ENCODE results near the gene TMCO6.
A peak's percentile ranks its signal among the peaks of the same experiment; 100 is the strongest.
"Not testable (repeated sequence)": the region's sequence is repeated elsewhere in the genome, so short reads cannot be mapped to it uniquely, and the experiment has no call there.

The TMCO6 gene

DNA sequence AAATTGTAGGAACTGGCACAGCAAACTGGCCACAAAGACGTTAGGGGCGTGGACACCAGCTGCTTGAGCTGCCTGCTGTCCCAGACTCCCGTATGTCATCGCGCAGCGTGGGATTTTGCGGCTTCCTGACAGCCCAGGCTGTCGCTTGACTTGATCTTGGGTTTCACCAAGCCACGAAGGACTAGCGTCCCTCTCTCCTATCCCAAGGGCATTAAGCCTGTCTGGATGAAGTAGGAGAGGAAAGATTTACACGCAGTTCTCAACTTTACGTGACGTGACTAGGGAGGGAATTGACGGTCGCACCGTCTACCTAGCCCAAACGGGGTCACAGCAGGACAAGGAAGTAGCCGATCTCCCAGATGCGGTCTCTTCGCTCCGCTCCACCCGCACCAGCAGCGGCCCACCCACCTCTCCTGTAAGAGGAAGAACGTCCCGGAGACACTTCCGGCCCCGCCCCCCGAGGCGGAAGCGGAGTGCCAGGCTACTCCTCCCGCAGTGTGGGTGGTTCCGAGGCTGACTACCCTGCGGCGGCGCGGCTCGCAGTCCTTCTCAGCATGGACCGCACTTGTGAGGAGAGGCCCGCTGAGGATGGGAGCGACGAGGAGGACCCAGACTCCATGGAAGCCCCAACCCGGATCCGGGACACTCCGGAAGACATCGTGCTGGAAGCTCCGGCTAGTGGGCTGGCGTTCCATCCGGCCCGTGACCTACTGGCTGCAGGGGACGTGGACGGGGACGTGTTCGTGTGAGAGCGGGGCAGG lies 25.3 kb downstream of the TMCO6 start, which contains the start of gene WDR55:
TSS of gene WDR55 (plus strand) at position 546 of the 761 bp plus-strand sequence. CDS start at position 555, 9 bp downstream.
- in situ Hi-C loops (cut with HindIII; ENCODE audit: low pct_ligation_motif_present, low pct_unique_long_range_greater_than_20kb, low sequenced_read_pairs) = no loop called here

DNA sequence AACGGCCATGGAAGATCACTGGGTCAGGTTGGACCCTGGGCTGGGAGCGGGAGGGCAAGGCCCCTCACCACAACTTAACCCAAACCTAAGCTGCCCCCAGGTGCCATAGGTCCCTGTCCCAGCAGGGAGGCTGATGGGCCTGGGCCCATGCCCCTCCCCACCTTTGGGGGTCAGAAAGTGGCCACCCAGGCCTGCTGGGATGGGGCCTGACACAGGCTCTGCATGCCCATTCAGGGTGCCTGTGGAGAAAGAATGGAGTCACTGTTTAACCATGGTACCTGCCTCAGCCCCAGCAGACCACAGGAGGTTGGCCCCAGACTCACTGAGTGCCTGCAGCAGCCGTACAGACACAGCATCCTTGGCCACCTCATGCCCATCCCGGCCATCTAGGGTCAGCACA lies 31.8 kb downstream of the TMCO6 start:
- DNase-seq; in situ Hi-C loops (cut with HindIII; ENCODE audit: low pct_ligation_motif_present, low pct_unique_long_range_greater_than_20kb, low sequenced_read_pairs): not testable (repeated sequence)

More for the DNA sequence above, 25.3 kb downstream of the TMCO6 start, which contains the start of gene WDR55:
- DNase-seq = peak; percentile 88

DNA sequence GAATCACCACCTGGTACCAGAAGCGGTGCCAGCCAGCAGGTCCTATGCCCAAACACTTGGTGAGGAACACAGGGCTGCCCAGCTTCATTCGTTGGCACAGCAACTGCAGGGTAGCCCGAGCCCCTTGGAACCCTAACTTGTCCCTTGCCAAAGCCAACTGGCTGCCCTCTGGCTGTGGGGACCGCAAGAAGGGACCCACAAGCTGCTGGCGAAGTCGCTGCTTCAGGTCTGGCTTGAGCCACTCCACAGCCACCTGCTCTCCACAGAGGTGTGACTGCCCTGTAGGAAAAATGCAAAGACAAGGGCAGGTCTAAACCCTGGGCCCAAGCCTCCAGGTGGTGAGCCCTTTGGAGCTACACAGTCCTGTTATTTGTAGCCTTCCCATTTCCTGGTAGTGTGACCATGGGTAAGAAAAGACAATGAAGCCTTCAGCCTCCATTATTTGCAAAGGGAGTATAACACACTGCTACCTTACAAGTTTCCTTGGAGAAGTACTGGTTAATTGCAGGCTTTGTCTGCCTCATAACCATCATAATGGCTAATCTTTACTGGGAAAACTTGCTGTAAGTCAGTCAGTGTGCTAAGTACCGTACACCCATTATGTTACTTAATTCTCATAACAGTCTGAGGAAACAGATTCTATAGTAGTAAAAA lies 32.3 kb downstream of the TMCO6 start:
- in situ Hi-C loops (cut with HindIII; ENCODE audit: low pct_ligation_motif_present, low pct_unique_long_range_greater_than_20kb, low sequenced_read_pairs) = no loop called here
- DNase-seq = no peak

DNA sequence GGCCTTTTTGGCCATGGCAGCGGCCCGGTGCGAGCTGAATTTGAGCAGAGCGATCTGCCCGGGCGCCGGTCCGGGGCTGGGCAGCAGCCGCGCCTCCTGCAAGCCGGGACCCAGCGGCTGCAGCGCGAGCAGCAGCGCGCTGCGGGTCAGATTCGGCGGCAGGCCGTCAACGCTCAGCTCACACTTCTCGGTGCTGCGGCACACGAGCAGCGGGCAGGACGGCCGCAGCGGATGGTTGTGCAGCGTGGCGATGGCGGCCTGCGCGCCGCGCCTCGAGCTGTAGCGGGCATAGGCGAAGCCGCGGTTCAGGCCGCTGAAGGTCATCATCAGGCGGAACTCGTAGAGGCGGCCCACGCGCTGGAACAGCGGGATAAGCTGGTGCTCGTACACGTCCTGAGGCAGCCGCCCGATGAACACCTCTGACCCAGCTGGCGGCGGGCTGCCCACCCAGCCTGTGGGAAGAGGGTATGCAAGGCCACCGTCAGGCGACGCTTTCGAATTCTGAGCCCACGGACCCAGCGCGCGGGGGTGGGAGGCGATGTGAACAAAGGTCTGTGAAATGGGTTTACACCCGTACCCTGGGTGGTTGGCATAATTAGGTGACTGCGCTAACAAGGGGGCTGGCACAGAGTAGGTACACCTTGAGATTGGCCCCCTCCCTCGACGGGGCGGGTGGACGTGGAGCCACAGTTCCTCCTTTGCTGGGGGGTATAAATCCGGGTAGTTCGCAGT lies 33.4 kb downstream of the TMCO6 start:
- in situ Hi-C loops (cut with HindIII; ENCODE audit: low pct_ligation_motif_present, low pct_unique_long_range_greater_than_20kb, low sequenced_read_pairs) = no loop called here
- peak; percentile 28 for DNase-seq

DNA sequence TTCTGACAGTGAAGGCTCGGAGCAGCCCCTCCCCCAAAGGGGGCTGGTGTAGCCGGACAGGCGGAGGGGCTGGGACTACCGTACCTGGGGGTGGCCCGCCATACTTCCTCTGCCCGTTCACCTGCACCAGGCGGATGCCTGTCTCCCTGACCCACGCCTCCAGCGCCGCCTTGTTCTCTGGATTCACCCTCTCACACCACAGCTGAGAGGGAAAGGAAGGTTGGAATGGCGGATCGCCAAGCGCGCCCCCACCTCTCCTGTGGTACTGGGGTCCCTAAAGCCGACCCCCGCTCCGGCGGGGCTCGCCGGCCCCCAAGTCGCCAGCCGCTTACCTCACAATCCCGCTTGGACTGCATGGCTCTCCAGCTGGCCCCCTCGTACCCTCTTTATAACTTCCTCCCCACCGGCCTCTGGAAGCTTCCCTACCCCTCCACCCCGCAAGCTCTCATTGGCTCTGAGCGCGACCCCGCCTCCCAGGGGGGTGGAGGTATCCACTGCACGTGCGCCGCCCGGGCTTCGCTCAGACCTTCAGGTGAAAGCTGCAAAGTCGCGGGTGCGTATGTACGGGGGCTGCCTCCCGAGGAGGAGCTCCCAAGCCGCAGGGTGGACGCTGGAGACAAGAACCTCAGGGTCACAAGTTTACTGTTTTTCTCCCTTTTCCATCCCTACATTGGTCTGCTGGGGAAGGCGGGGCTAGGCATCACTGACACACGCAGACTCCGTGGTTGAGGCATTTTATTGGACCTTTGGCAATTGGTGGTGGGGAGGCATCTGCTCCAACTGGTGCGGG lies 34.1 kb downstream of the TMCO6 start, which contains the start of gene DND1:
TSS of gene DND1 (minus strand) at position 390 of the 790 bp plus-strand sequence. CDS start at position 356, 34 bp downstream.
- no peak for DNase-seq
- in situ Hi-C loops (cut with HindIII; ENCODE audit: low pct_ligation_motif_present, low pct_unique_long_range_greater_than_20kb, low sequenced_read_pairs) = no loop called here

DNA sequence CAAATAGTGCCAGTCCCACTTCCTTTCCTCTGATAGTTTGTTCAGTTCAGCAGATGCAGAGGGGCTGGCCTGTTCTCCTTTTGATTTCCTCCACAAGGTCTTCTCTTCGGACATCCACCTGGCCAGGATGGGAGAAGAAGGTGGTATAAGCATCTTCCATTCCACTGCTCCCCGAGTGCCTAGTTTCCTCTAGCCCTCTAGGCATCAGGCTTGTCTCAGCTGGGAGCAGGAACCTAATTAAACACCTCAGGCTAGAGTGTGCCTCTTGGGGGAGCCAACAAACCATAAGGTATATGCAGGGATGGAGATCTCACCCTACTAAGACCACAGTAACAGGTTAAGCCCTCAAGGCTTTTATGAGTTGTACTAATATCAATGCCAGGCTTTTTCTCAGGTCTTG lies 35.0 kb downstream of the TMCO6 start:
- no peak for DNase-seq

DNA sequence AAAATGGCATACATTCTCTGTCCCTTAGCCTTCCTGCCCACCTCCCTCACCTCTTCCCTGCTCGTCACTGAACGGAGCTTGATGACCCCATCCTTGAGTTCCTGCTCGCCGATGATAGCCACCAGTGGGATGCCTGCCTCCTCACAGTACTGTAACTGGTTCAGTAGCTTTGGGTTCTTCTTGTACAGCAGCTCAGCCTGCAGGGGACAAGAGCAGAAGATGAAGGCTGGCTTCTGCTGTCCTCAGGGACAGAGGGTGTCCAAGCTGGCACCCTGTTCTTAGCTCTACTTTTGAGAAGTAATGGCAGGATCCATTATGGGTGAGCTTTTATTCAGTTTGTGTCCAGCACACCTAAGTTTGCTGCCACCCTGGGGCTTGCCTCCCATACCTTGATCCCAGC lies 35.4 kb downstream of the TMCO6 start:
- in situ Hi-C loops (cut with HindIII; ENCODE audit: low pct_ligation_motif_present, low pct_unique_long_range_greater_than_20kb, low sequenced_read_pairs) = no loop called here
- no peak for DNase-seq

More for the DNA sequence above, 35.0 kb downstream of the TMCO6 start:
- in situ Hi-C loops (cut with HindIII; ENCODE audit: low pct_ligation_motif_present, low pct_unique_long_range_greater_than_20kb, low sequenced_read_pairs) = no loop called here

DNA sequence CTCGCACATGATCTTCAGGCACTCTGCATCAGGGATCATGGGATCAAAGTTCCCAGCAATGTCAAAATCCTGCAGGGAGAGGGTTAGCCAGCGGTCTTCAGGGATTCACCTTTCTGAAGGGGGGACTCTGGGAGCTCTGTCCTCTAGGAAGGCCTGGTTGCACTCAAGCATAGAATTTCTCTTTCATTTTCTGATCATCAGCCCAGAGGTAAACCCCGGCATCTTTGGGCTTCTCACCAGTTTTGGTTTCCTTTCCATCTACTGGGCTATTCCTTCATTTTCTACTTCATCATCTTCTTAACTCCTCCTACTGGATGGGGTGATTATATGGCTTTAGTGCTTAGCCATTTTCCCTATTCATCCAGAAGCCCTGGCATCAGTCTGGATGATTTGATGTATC lies 38.7 kb downstream of the TMCO6 start:
- in situ Hi-C loops (cut with HindIII; ENCODE audit: low pct_ligation_motif_present, low pct_unique_long_range_greater_than_20kb, low sequenced_read_pairs) = no loop called here

DNA sequence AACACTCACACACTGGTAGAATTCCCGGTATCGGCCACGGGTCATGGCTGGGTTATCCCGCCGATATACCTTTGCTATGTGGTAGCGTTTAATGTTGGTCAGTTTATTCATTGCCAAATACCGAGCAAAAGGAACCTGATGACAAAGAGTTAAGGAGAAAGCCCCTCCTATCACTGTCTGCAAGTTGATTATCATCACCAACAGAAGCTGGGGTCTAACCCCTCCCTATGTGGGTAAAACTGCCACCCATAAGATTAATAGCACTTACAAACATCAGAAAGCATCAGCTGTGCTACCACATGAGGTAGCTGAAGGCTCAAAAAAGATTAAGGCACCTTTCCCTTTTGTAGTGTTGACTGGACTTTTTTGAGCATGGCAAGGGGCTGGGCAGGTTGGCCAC lies 39.7 kb downstream of the TMCO6 start:
- in situ Hi-C loops (cut with HindIII; ENCODE audit: low pct_ligation_motif_present, low pct_unique_long_range_greater_than_20kb, low sequenced_read_pairs) = no loop called here
- DNase-seq = no peak

More for the DNA sequence above, 38.7 kb downstream of the TMCO6 start:
- DNase-seq = no peak

DNA sequence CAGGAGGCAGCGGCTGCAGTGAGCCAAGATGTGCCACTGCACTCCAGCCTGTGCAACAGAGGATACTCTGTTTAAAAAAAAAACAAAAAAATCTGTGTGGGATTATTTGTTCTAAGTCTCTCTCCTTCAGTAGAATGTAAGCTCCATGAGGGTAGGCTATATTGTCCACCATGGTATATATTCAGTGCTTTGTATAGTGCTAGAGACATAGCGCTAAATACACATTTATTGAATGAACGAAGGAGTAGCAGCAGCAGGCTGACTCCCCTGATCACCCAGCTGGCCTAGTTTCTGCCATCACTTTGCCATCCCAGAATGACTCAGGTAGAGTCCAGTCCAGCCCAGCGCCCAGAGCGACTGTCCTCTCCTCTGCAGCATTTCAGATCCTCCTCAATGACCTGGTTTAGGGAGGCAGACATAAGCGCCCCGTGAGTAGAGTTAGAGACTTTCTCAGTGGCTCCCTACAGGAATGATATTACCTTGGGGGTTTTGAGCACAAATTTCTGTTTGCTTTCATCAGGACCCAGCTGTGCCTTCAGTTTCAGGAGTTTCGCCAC lies 51.2 kb downstream of the TMCO6 start:
- in situ Hi-C loops (cut with HindIII; ENCODE audit: low pct_ligation_motif_present, low pct_unique_long_range_greater_than_20kb, low sequenced_read_pairs) = no loop called here

DNA sequence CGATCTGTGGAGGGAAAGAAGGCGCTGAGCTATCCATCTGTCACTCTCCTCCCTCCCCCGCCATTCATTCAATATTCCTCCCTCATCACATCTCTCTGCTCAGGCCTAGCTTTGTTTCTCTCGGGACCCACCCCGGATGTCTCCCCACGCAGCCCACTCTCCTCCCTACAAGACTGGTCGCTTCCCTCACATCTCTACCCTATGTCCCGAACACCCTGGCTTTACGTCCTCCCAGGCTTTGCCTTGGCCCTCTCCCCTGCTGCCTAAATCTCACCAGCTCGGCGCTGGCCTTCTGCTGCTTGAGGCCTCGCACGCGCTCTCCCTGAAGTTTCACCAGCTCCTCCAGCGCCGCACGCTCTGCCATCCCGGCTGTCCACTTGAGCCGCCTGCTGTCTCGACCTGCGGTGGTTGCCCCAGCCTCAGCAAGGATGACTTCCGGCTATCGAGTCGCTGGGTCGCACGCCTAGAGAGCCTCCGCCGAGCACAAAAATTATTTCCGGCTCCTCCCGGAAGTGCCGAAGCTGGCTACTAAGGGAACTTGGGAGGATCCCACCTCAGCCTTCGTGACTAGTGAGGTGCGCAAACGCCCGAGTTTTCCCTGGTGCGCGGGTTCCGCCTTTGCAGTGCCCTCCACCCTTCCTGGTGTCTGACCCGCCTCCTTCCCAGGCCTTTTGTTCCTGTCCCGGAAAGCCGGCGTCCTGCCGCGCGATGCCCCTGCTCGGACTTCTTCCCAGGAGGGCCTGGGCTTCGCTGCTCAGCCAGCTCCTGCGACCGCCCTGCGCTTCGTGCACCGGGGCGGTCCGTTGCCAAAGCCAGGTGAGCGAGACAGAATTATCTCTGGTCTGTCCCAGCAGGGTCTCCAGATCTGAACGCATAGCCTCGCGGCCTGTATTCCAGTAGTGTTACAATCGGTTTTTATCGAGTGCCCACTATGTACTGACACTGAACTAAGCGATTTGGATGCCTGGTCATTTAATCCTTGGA lies 52.0 kb downstream of the TMCO6 start, which contains the start of the genes HARS1 and HARS2:
TSS of gene HARS1 (minus strand) at position 430 of the 984 bp plus-strand sequence. CDS start at position 364, 66 bp downstream.
TSS of gene HARS2 (plus strand) at position 515 of the 984 bp plus-strand sequence. CDS start at position 709, 194 bp downstream.
- in situ Hi-C loops (cut with HindIII; ENCODE audit: low pct_ligation_motif_present, low pct_unique_long_range_greater_than_20kb, low sequenced_read_pairs) = no loop called here
- peak; percentile 95 for DNase-seq

More for the DNA sequence above, 51.2 kb downstream of the TMCO6 start:
- peak; percentile 3 for DNase-seq

DNA sequence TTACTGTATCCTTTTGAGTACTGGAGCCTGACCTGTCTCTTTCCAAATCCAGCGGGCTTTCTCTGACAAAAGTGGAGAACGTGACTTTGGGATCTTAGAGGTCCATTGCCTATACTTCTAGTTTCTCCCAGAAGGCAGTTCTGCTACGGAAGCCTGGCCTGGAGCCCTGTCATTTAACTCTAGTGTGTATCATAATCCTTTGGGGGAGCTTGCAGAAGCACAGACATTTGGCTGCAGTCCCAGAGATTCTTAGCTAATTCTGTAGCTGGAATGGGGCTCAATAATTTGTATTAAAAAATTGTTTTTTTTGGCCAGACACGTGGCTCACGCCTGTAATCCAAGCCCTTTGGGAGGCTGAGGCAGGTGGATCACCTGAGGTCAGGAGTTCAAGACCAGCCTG lies 55.0 kb downstream of the TMCO6 start:
- DNase-seq = no peak
- in situ Hi-C loops (cut with HindIII; ENCODE audit: low pct_ligation_motif_present, low pct_unique_long_range_greater_than_20kb, low sequenced_read_pairs) = no loop called here

All from ACHN (cell line).